ENCODE measurements around the gene ATP5F1A.

Gene ATP5F1A

DNA sequence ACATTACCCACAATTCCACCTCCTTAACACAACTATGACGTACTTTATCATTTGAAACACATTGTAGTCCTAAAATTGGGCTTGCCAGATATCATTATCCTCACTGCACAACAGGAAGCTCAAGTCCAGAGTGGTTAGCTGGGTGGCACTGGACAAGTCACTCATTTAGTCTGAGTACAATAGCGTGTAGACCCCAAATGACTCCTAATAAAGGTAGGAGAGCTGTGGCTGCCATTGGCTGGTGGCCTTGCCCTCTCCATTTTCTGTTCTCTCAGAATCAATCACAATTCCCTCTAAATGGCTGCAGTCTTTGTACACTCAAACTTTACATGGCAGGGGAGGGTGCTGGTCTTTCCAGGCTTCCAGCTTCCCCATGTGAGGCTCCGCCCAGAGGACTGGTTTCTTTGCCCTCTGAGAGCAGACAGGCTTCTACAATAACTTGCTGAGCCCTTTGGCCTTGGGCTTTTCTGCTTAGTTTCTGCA, 37.7 kb downstream of the ATP5F1A start:
- no peak overlapping the region for H3K4me3 ChIP-seq (ENCODE audit: control insufficient read depth, low read depth, low read length)
- no peak for DNase-seq (ENCODE audit: low read depth)
- TF ChIP-seq, protein P1, sequence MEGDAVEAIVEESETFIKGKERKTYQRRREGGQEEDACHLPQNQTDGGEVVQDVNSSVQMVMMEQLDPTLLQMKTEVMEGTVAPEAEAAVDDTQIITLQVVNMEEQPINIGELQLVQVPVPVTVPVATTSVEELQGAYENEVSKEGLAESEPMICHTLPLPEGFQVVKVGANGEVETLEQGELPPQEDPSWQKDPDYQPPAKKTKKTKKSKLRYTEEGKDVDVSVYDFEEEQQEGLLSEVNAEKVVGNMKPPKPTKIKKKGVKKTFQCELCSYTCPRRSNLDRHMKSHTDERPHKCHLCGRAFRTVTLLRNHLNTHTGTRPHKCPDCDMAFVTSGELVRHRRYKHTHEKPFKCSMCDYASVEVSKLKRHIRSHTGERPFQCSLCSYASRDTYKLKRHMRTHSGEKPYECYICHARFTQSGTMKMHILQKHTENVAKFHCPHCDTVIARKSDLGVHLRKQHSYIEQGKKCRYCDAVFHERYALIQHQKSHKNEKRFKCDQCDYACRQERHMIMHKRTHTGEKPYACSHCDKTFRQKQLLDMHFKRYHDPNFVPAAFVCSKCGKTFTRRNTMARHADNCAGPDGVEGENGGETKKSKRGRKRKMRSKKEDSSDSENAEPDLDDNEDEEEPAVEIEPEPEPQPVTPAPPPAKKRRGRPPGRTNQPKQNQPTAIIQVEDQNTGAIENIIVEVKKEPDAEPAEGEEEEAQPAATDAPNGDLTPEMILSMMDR (IDR thresholded peaks at IDR 0.05; ENCODE audit: control insufficient read depth, insufficient read depth, low read depth, low read length, missing control alignments): no peak

DNA sequence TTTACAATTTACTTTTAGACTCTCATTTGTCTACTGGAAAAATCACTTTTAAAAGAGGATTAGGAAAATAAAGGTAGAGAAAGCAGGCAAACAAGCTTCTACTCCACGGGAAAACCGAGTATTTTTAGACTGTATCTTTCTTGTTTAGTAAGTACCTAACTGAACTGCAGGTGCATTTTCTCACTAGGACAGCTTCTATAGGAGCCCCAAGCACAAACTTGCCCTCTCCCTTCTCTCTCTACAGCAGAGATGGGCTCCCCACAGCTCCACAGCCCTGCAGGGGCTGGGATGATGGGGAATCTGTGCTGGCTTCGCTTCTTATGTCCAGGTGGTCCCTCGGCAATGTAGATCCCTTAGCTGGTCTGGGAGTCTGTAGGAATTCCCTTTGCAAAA, 42.3 kb downstream of the ATP5F1A start:
- DNase-seq (ENCODE audit: low read depth): no peak

DNA sequence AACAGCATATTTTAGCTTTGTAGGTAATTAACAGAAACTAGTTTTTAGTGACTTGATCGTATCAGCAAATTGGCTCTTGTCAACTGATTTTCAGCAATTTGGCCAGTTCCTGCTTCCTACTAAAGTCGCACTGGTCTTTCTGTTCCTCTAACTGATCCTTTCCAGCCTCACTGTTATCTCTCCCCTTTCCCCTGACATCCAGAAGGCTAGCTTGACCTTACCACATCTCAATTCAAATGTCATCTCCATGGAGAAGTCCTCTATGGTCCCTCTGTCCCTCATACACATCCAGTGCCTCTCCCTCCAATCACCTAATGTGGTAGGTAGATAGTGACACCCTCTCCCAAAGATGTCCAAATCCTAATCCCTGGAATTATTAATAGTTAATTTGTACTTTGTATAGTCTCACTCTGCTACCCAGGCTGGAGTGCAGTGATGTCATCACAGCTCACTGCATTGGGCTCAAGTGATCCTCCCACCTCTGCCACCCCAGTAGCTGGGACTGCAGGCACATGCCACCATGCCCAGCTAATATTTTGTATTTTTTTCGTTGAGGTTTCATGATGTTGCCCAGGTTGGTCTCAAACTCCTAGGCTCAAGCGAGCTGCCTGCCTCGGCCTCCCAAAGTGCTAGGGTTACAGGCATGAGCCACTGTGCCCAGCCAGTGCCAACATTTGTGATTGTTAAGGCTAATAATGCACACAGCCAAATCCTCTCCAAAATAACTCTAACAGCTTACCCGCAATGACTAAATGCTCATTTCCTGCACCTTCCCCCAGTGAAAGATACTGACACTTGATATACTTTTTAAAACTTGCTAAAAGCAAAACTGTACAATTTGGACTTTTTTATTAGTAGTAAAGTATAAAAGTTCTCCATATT, 42.9 kb downstream of the ATP5F1A start:
- TF ChIP-seq, protein P1 (IDR thresholded peaks at IDR 0.05; ENCODE audit: control insufficient read depth, insufficient read depth, low read depth, low read length, missing control alignments): no peak
- DNase-seq (ENCODE audit: low read depth): no peak
- no peak overlapping the region for H3K4me3 ChIP-seq (ENCODE audit: control insufficient read depth, low read depth, low read length)

More for the DNA sequence above, 42.3 kb downstream of the ATP5F1A start:
- no peak overlapping the region for H3K4me3 ChIP-seq (ENCODE audit: control insufficient read depth, low read depth, low read length)
- TF ChIP-seq, protein P1 (IDR thresholded peaks at IDR 0.05; ENCODE audit: control insufficient read depth, insufficient read depth, low read depth, low read length, missing control alignments): no peak

DNA sequence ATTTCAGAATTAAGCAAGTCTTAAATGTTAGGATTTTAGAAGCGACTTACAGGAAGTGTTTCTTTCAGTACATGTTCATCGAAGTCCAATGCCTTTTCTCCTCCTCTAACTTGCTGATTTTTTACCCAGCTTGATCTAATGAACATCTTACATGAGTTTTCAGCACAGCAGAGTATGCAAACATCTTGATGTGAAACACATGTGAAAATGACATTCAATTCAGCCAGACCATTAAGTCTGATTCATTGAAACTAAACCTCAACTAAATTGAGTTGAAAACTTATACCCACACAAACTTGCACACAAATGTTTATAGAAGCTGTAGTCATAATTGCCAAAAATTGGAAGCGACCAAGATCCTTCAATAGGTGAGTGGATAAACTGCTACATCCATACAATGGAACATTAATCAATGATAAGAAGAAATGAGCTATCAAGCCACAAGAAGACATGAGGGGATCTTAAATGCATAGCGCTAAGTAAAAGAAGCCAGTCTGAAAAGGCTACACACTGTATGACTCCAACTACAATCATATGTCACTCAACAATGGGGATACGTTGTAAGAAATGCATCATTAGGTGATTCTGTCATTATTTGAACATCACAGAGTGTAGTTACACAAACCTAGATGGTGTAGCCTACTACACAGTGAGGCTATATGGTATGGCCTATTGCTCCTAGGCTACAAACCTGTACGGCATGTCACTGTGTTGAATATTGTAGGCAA, 44.6 kb downstream of the ATP5F1A start:
- TF ChIP-seq, protein P1 (IDR thresholded peaks at IDR 0.05; ENCODE audit: control insufficient read depth, insufficient read depth, low read depth, low read length, missing control alignments): no peak
- H3K4me3 ChIP-seq (ENCODE audit: control insufficient read depth, low read depth, low read length): no peak overlapping the region
- no peak for DNase-seq (ENCODE audit: low read depth)

DNA sequence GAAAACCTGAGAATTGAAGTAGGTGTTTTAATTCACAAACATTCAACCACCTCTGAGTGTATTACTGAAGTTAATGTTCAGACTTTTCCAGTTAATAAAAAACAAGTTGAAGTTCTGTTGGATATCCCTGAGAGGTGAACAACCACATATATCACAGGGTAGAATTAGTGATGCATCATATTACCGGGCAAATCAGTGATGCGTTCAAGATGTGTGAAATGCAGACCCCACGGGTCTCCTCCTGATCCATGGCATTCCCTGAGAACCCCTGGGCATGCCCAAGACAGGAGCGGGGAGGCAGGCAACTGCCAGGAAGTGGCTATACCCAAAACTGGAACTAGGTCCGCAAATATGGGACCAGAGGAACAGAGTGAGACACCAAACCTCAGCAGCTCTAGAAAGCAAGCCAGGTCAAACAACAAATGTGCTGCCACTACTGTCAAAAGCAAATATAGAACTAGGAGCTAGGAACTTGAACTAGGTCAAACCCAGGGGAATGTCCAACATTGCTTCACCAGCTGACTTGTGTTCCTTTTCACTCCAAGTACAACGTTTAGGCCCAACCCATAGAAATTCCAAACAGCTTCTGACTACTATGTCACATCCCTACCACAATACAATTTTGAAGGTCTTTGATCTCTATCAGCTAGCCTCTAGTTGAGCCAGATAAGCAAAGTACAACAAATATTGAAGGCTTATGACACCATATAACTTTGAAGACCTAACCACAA, 46.2 kb downstream of the ATP5F1A start:
- no peak for DNase-seq (ENCODE audit: low read depth)
- TF ChIP-seq, protein P1 (IDR thresholded peaks at IDR 0.05; ENCODE audit: control insufficient read depth, insufficient read depth, low read depth, low read length, missing control alignments): no peak
- no peak overlapping the region for H3K4me3 ChIP-seq (ENCODE audit: control insufficient read depth, low read depth, low read length)

DNA sequence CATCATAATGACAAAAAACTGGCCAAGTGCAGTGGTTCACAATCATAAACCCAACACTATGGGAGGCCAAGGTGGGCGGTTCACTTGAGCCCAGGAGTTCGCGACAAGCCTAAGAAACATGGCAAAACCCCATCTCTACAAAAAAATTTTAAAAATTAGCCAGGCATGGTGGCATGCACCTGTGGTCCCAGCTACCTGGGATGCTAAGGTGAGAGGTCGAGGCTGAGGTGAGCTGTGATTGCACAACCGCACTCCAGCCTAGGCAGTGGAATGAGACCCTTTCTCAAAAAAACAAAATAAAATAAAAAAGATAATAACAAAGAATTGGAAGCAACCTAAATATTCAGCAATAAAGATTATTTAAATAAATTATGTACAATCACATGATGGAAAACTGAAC, 47.8 kb downstream of the ATP5F1A start:
- no peak overlapping the region for H3K4me3 ChIP-seq (ENCODE audit: control insufficient read depth, low read depth, low read length)
- TF ChIP-seq, protein P1 (IDR thresholded peaks at IDR 0.05; ENCODE audit: control insufficient read depth, insufficient read depth, low read depth, low read length, missing control alignments): no peak
- no peak for DNase-seq (ENCODE audit: low read depth)

Data from AG09309 (cell line).